K562 (cell line): Measurements from ENCODE around the gene OSCP1. TPM values are rescaled to one million over a fixed set of nuclear protein-coding genes. Genes with fewer than 3 reads are reported as not detected.

Experiments
- ATAC-seq: fragments of 200-7000 bp; cut with Tn5 transposase; 3 replicates; pipeline ENCODE4 v1.9.1; 2020; ENCODE audit warnings: moderate library complexity
- BruUV-seq: library from RNA; stranded (reverse); fragments of 400-500 nt; replicated peaks from 2 replicates; lab custom pipeline; 2021; lab: Mats Ljungman, UMichigan
- CTCF ChIA-PET: fragments of 300-600 bp; formaldehyde crosslinking; extraction: SDS; loops from one replicate; lab custom pipeline; 2021; ENCODE audit warnings: low intra/inter-chr PET ratio; lab: Yijun Ruan, JAX
- POLR2A ChIA-PET: fragments of 300-600, 350-650 bp; sonication (Branson Sonifier 250); formaldehyde crosslinking; extraction: SDS; loops from one replicate; lab custom pipeline; 2021; ENCODE audit warnings: antibody characterized with exemption, inconsistent platforms; lab: Yijun Ruan, JAX
- DNase-seq, 4 experiments: peaks; one replicate each; pipeline versions ENCODE4 v3.0.0 to v3.0.0-alpha.2; 2011 to 2018; ENCODE audit warnings: low spot score in 3 of 4, mixed read lengths in 3 of 4; ENCODE audit errors: extremely low read depth in 1 of 4
- FAIRE-seq: peaks from 2 replicates; lab custom pipeline; 2011; peaks lifted over from hg19 to GRCh38; lab: Jason Lieb, UNC
- H2AFZ ChIP-seq: 2 replicates; pipeline ENCODE4 v1.6.0; 2011; ENCODE audit warnings: low read depth, low read length, control low read depth, inconsistent platforms
- H3K27ac ChIP-seq: fragments of 200-600 bp; 3 replicates; pipeline ENCODE4 v1.8.0; 2011; ENCODE audit warnings: low read depth, mild to moderate bottlenecking, control low read depth, inconsistent platforms, low read length, moderate library complexity, mixed read lengths; ENCODE audit errors: extremely low read depth
- H3K27me3 ChIP-seq, 2 experiments: fragments of 300-600 bp in 1 of 2; 2 replicates in 1 of 2; 3 replicates in 1 of 2; pipeline versions ENCODE4 v1.6.0 to v1.8.0; 2011; ENCODE audit warnings: inconsistent platforms in 2 of 2, low read length in 2 of 2, mild to moderate bottlenecking in 1 of 2, mixed read lengths in 1 of 2, moderate library complexity in 1 of 2; ENCODE audit not compliant: control insufficient read depth in 2 of 2, insufficient read depth in 2 of 2
- H3K36me3 ChIP-seq: fragments of 300-600 bp; 3 replicates; pipeline ENCODE4 v1.8.0; 2011; ENCODE audit warnings: mild to moderate bottlenecking, low read length, inconsistent platforms; ENCODE audit not compliant: control insufficient read depth, insufficient read depth
- H3K4me1 ChIP-seq, 2 experiments: fragments of 200-600 bp in 1 of 2; replicated peaks in 1 of 2; 2 replicates in 1 of 2; 3 replicates in 1 of 2; pipeline versions ENCODE4 v1.5.1 to v1.8.0; 2011; ENCODE audit warnings: inconsistent platforms in 2 of 2, low read length in 2 of 2, mild to moderate bottlenecking in 1 of 2, mixed read lengths in 1 of 2, moderate library complexity in 1 of 2; ENCODE audit not compliant: control insufficient read depth in 2 of 2, insufficient read depth in 2 of 2
- H3K4me2 ChIP-seq: 2 replicates; pipeline ENCODE4 v1.6.1; 2011; ENCODE audit warnings: low read length, control low read depth, inconsistent platforms, mixed read lengths; ENCODE audit not compliant: insufficient read depth
- H3K4me3 ChIP-seq: fragments of 200-600 bp; sonication (generic), shearing (Covaris generic); 2 replicates; pipeline ENCODE4 v1.5.1; 2016; ENCODE audit warnings: control low read depth, inconsistent platforms
- H3K79me2 ChIP-seq: fragments of 200-600 bp; 3 replicates; pipeline ENCODE4 v1.8.0; 2011; ENCODE audit warnings: low read length, inconsistent platforms; ENCODE audit not compliant: control insufficient read depth, insufficient read depth
- H3K9ac ChIP-seq, 2 experiments: 2 replicates each; pipeline versions ENCODE4 v1.6.0 to v1.6.1; 2011; ENCODE audit warnings: low read depth in 2 of 2, low read length in 2 of 2, control low read depth in 1 of 2, inconsistent platforms in 1 of 2, mild to moderate bottlenecking in 1 of 2, mixed read lengths in 1 of 2; ENCODE audit not compliant: insufficient read depth in 1 of 2
- H3K9me1 ChIP-seq: one replicate; pipeline ENCODE4 v1.6.0; 2011; ENCODE audit warnings: inconsistent platforms, mild to moderate bottlenecking, low read length, moderate library complexity; ENCODE audit not compliant: control insufficient read depth, insufficient read depth
- H3K9me3 ChIP-seq: replicated peaks from 2 replicates; pipeline ENCODE4 v1.5.1; 2011; ENCODE audit warnings: low read depth, low read length, inconsistent platforms; ENCODE audit not compliant: control insufficient read depth, insufficient read depth
- H4K20me1 ChIP-seq: replicated peaks from 2 replicates; pipeline ENCODE4 v1.6.1; 2011; ENCODE audit warnings: low read length, inconsistent platforms, mixed read lengths; ENCODE audit not compliant: control insufficient read depth, insufficient read depth
- CBX2 ChIP-seq: fragments of 200-600 bp; sonication (generic); IDR thresholded peaks from one replicate; pipeline ENCODE4 v1.6.1; 2012; ENCODE audit warnings: mild to moderate bottlenecking, low read length, inconsistent platforms; ENCODE audit not compliant: insufficient read depth, poor library complexity, severe bottlenecking
- CTBP1 ChIP-seq: fragments of 450-650 bp; IDR thresholded peaks from 2 replicates; pipeline ENCODE4 v1.6.1; 2016; ENCODE audit warnings: borderline replicate concordance
- GATAD2A ChIP-seq: fragments of 450-650 bp; IDR thresholded peaks from 2 replicates; pipeline ENCODE4 v1.6.1; 2017
- NFYB ChIP-seq: IDR thresholded peaks from 2 replicates; pipeline ENCODE4 v1.6.1; 2011; ENCODE audit warnings: mild to moderate bottlenecking, moderate library complexity; ENCODE audit not compliant: insufficient read length; ENCODE audit errors: extremely low read depth
- NRF1 ChIP-seq, 2 experiments: fragments of 450-650 bp; IDR thresholded peaks in 1 of 2; conservative IDR thresholded peaks in 1 of 2; 2 replicates each; pipeline ENCODE4 v1.6.1; 2014; ENCODE audit warnings: mild to moderate bottlenecking in 2 of 2
- RBM14 ChIP-seq: fragments of 200-400 bp; formaldehyde crosslinking; IDR thresholded peaks from 2 replicates; pipeline ENCODE4 v1.6.1; 2018; ENCODE audit warnings: low read depth, mild to moderate bottlenecking, low read length, moderate library complexity, borderline replicate concordance; ENCODE audit not compliant: insufficient read depth
- REST ChIP-seq, 2 experiments: fragments of 450-650 bp; formaldehyde crosslinking in 1 of 2; IDR thresholded peaks; 2 replicates each; pipeline versions ENCODE4 v1.4.0 to v1.6.1; 2014 to 2020; ENCODE audit warnings: mild to moderate bottlenecking in 2 of 2, borderline replicate concordance in 1 of 2, low read depth in 1 of 2
- SMARCE1 ChIP-seq: fragments of 450-650 bp; IDR thresholded peaks from 2 replicates; pipeline ENCODE4 v1.7.1; 2016; ENCODE audit warnings: mild to moderate bottlenecking
- TBL1XR1 ChIP-seq, 2 experiments: IDR thresholded peaks; 2 replicates each; pipeline ENCODE4 v1.6.1; 2012; ENCODE audit warnings: improper control_type of control experiment in 2 of 2, low read length in 2 of 2, mild to moderate bottlenecking in 1 of 2
- ZFP1 ChIP-seq: fragments of 450-650 bp; formaldehyde crosslinking; IDR thresholded peaks from 2 replicates; pipeline ENCODE4 v1.4.0; 2020; ENCODE audit warnings: mild to moderate bottlenecking, mixed read lengths
- ZFPM2 ChIP-seq: fragments of 250-450 bp; sonication (Bioruptor Pico); IDR thresholded peaks from 2 replicates; pipeline ENCODE4 v1.5.1; 2022; ENCODE audit warnings: mild to moderate bottlenecking
- ZNF232 ChIP-seq: sonication (generic); formaldehyde crosslinking; IDR thresholded peaks from 2 replicates; pipeline ENCODE4 v1.8.0; 2022; ENCODE audit warnings: mild to moderate bottlenecking, missing genetic modification reagents
- ZNF354B ChIP-seq: fragments of 250-450 bp; sonication (Bioruptor Pico); IDR thresholded peaks from 2 replicates; pipeline ENCODE4 v1.4.0; 2020
- ZNF384 ChIP-seq: IDR thresholded peaks from 2 replicates; pipeline ENCODE4 v1.6.1; 2012; ENCODE audit warnings: low read depth, low read length, improper control_type of control experiment
- WGBS: fragments of 100-300 bp; shearing (Covaris generic); methylation state at CpG from one replicate; pipeline ENCODE4 v1.1.6; 2016; ENCODE audit warnings: low coverage, mixed read lengths; ENCODE audit not compliant: insufficient coverage; ENCODE audit errors: missing lambda C conversion rate; 5-methylcytosine and 5-hydroxymethylcytosine counted together
- in situ Hi-C: fragments of 300-500 bp; cut with MboI; formaldehyde crosslinking; loops from 4 replicates; pipeline ENCODE4 v1.15.0; 2018; ENCODE audit warnings: inconsistent platforms, mixed read lengths
- intact Hi-C: fragments of 100-400 bp; cut with micrococcal nuclease; formaldehyde crosslinking; loops from 2 replicates; pipeline ENCODE4 v1.14.2; 2022
- polyA plus RNA-seq, 8 experiments: library from polyadenylated mRNA; depleted of rRNA in 4 of 8; stranded (reverse) in 5 of 8; unstranded in 3 of 8; fragments of >200 nt; fragmentation: Nextera tagmentation in 2 of 8; fragmentation: Illumina TruSeq in 1 of 8; extraction: Ambion mirVana in 2 of 8; extraction: Trizol in 1 of 8; gene quantifications; 2 replicates each; pipeline versions ENCODE4 v1.2.1 to v1.2.3, GENCODE V29; 2011 to 2014; ENCODE audit warnings: inconsistent platforms in 1 of 8, missing spikeins in 1 of 8
- total RNA-seq, 7 experiments: library from RNA; depleted of rRNA in 6 of 7; stranded (reverse); fragments of >200 nt in 6 of 7; fragmentation: Illumina TruSeq in 2 of 7; extraction: Trizol in 2 of 7; gene quantifications; 2 replicates each; pipeline versions ENCODE4 v1.2.1 to v1.2.3, GENCODE V29; 2011 to 2021; ENCODE audit warnings: low replicate concordance in 1 of 7

Gene OSCP1
- total and polyA plus RNA-seq, 9 of the 15 experiments (the other 6 are each of a cell fraction or from before 2014, with no cell fraction given) = 0.15 to 0.40 (median 0.33) TPM; not detected in 5

GRCh38 chr1:36401602-36402503 is 48.4 kb downstream of the OSCP1 start:
- Histone ChIP-seq H3K9me3 (no peaks in the 10 kb centered on the region), H3K27ac (peak overlapping the region; percentile 87), H3K4me3 (peak overlapping the region; percentile 49), H3K36me3 (no peaks in the 10 kb centered on the region), H3K4me1 (peaks cover 18 to 38% of the 10 kb centered on the region in 2 experiments; a peak in 4 of 5 replicates), H3K27me3 (no peaks in the 10 kb centered on the region), H3K79me2 (peaks cover 14% of the 10 kb centered on the region), H3K9ac (peak overlapping the region; percentile 82 to 88), H2AFZ (peak overlapping the region; percentile 95), H3K9me1 (no peaks in the 10 kb centered on the region), H4K20me1 (no peaks in the 10 kb centered on the region), H3K4me2 (peak overlapping the region; percentile 89)
- WGBS = 73% methylated on average over 11 of the region's 12 CpGs
- no TSS peak for BruUV-seq
- POLR2A ChIA-PET = interaction anchor here (0.9 to 10.6 kb wide), 5 partner anchors 10 to 343 kb away, joined by 3 to 315 read pairs (median 4); partner anchors contain the start of gene STK40
- FAIRE-seq = no peak
- DNase-seq = no peak
- no peak for ATAC-seq
- intact Hi-C loops (no loop called here), in situ Hi-C loops (no loop called here)
- CTCF ChIA-PET = interaction anchor here (0.6 kb wide), 1 partner anchor 33 kb away, joined by 3 read pairs; no protein-coding TSS in a partner anchor
- TF ChIP-seq NRF1 (conservative IDR thresholded peaks at IDR 0.05 in 1 of 2, IDR thresholded peaks at IDR 0.05 in 1 of 2) (no peak), ZFPM2 (no peak), NFYB (peak; percentile 18), SMARCE1 (no peak), RBM14 (no peak), REST (IDR thresholded peaks at IDR 0.05; ENCODE audit: borderline replicate concordance) (no peak), REST (CRISPR knock-in tag; IDR thresholded peaks at IDR 0.05; ENCODE audit: low read depth) (no peak), ZNF384 (no peak), ZNF354B (CRISPR knock-in tag) (no peak), CBX2 (no peak), CTBP1 (0 out of 2 replicates have a peak, but pooled peaks have one; percentile 7), ZFP1 (CRISPR knock-in tag) (no peak), TBL1XR1 (IDR thresholded peaks at IDR 0.05; ENCODE audit: low read length in 2 of 2) (0 out of 4 replicates have a peak, but pooled peaks of 1 of the 2 experiments have one; percentile 8), ZNF232 (no peak), GATAD2A (no peak)
